ENCODE data around the gene PRDM11.
A peak's percentile ranks its signal among the peaks of the same experiment; 100 is the strongest.

Gene PRDM11

DNA sequence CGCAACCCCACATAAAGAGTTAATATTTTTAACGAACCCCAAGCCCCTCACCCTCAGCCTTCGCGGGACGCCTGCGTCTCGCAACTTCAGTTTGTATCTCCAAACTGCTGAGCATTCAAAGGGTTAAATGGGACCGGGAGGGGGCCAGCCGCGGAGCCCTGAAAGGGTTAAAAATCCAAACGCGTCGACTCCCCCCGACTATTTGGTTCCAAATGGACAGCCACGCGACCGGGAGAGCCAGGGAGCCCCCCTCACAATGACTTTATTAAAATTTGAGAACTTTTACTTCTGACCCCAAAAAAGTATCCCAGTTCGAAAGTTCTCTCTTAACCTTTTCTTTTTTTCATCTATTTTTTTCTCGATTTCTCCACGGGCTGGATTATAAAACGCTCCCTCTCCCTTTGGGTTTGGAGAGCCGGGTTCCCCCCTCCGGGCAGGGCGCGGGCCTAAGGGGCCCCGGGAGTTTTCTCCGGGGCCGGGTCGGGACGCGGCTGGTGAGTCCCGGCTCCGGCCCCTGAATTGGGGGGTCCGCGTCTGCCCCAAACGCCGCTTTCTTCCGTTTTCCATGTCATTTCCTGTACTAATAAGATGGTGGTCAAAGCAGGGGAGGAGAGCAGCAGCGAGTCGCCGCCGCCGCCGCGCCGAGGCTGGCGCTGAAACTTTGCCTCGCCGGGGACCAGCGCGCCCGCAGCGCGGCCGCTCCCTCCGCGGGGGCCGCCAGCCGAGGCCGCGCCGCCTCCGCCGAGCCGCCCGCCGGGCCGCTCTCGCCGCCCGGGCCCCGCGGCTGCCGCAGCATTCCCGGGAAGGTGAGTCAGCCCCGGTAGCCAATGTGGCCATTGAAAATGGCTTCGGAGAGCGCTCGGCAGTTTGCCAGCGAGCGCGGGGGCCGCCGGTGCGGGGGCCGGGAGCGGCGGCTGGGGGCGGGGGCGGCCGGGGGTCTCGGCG is at the start of gene PRDM11:
Gene PRDM11 (plus strand): TSS at position 568 of the 945 bp plus-strand sequence. CDS start 35,128 bp downstream, outside the sequence.
- Histone ChIP-seq H3K4me1 (ENCODE audit: insufficient read depth, poor library complexity, severe bottlenecking) (no peaks in the 10 kb centered on the region), H3K27me3 (ENCODE audit: insufficient read depth, poor library complexity, severe bottlenecking) (no peaks in the 10 kb centered on the region), H3K9me3 (ENCODE audit: severe bottlenecking) (no peaks in the 10 kb centered on the region), H3K36me3 (ENCODE audit: low read depth) (no peaks in the 10 kb centered on the region), H3K27ac (ENCODE audit: poor library complexity, severe bottlenecking) (peak within 1 kb of the TSS; percentile 77), H3K4me3 (ENCODE audit: severe bottlenecking) (peak within 1 kb of the TSS; percentile 61)
- ATAC-seq (ENCODE audit: low read depth) (peak; percentile 34; the same call in 2 of the 3 replicates), DNase-seq (ENCODE audit: low spot score) (no peak)
- TF ChIP-seq, protein P1, sequence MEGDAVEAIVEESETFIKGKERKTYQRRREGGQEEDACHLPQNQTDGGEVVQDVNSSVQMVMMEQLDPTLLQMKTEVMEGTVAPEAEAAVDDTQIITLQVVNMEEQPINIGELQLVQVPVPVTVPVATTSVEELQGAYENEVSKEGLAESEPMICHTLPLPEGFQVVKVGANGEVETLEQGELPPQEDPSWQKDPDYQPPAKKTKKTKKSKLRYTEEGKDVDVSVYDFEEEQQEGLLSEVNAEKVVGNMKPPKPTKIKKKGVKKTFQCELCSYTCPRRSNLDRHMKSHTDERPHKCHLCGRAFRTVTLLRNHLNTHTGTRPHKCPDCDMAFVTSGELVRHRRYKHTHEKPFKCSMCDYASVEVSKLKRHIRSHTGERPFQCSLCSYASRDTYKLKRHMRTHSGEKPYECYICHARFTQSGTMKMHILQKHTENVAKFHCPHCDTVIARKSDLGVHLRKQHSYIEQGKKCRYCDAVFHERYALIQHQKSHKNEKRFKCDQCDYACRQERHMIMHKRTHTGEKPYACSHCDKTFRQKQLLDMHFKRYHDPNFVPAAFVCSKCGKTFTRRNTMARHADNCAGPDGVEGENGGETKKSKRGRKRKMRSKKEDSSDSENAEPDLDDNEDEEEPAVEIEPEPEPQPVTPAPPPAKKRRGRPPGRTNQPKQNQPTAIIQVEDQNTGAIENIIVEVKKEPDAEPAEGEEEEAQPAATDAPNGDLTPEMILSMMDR (IDR thresholded peaks at IDR 0.05; ENCODE audit: poor library complexity, severe bottlenecking): no peak

GRCh38 chr11:45097721-45098493 is 48.5 kb upstream of the PRDM11 start:
- no peak for DNase-seq (ENCODE audit: low spot score)
- Histone ChIP-seq H3K36me3 (ENCODE audit: low read depth) (no peaks in the 10 kb centered on the region), H3K27me3 (ENCODE audit: insufficient read depth, poor library complexity, severe bottlenecking) (no peaks in the 10 kb centered on the region), H3K9me3 (ENCODE audit: severe bottlenecking) (no peaks in the 10 kb centered on the region), H3K27ac (ENCODE audit: poor library complexity, severe bottlenecking) (peak overlapping the region; percentile 30), H3K4me3 (ENCODE audit: severe bottlenecking) (no peak overlapping the region), H3K4me1 (ENCODE audit: insufficient read depth, poor library complexity, severe bottlenecking) (peaks cover 9% of the 10 kb centered on the region)
- TF ChIP-seq, protein P1 (IDR thresholded peaks at IDR 0.05; ENCODE audit: poor library complexity, severe bottlenecking): no peak
- peak; percentile 67 for ATAC-seq (ENCODE audit: low read depth)

DNA sequence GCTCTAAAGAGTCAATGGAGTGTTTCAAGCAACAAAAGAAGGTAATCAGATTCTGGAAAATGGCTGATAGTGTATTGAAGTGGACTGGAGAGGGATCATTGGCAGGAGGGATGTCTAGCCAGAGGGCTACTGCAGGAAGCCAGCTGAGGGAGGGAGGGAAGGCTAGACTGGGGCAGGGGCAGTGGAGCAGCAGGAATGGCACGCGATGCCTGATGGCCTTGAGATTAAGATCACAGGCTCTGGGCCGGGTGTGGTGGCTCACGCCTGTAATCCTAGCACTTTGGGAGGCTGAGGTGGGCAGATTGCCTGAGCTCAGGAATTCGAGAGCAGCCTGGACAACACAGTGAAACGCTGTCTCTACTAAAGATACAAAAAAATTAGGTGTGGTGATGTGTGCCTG is 47.5 kb upstream of the PRDM11 start:
- no peak for DNase-seq (ENCODE audit: low spot score)

GRCh38 chr11:45100339-45100738 is 46.1 kb upstream of the PRDM11 start:
- TF ChIP-seq, protein P1 (IDR thresholded peaks at IDR 0.05; ENCODE audit: poor library complexity, severe bottlenecking): no peak
- Histone ChIP-seq H3K27ac (ENCODE audit: poor library complexity, severe bottlenecking) (no peak overlapping the region), H3K9me3 (ENCODE audit: severe bottlenecking) (no peaks in the 10 kb centered on the region), H3K27me3 (ENCODE audit: insufficient read depth, poor library complexity, severe bottlenecking) (no peaks in the 10 kb centered on the region), H3K4me3 (ENCODE audit: severe bottlenecking) (no peak overlapping the region), H3K4me1 (ENCODE audit: insufficient read depth, poor library complexity, severe bottlenecking) (peaks cover 7% of the 10 kb centered on the region), H3K36me3 (ENCODE audit: low read depth) (no peaks in the 10 kb centered on the region)
- no peak for ATAC-seq (ENCODE audit: low read depth)
- DNase-seq (ENCODE audit: low spot score): no peak

More for the DNA sequence above, 47.5 kb upstream of the PRDM11 start:
- Histone ChIP-seq H3K4me1 (ENCODE audit: insufficient read depth, poor library complexity, severe bottlenecking) (peaks cover 7% of the 10 kb centered on the region), H3K9me3 (ENCODE audit: severe bottlenecking) (no peaks in the 10 kb centered on the region), H3K36me3 (ENCODE audit: low read depth) (no peaks in the 10 kb centered on the region), H3K27ac (ENCODE audit: poor library complexity, severe bottlenecking) (no peak overlapping the region), H3K27me3 (ENCODE audit: insufficient read depth, poor library complexity, severe bottlenecking) (no peaks in the 10 kb centered on the region), H3K4me3 (ENCODE audit: severe bottlenecking) (no peak overlapping the region)
- TF ChIP-seq, protein P1 (IDR thresholded peaks at IDR 0.05; ENCODE audit: poor library complexity, severe bottlenecking): no peak
- no peak for ATAC-seq (ENCODE audit: low read depth)

Measured in RWPE2 (cell line).